ENCODE results near the gene OXGR1.

Gene OXGR1

DNA sequence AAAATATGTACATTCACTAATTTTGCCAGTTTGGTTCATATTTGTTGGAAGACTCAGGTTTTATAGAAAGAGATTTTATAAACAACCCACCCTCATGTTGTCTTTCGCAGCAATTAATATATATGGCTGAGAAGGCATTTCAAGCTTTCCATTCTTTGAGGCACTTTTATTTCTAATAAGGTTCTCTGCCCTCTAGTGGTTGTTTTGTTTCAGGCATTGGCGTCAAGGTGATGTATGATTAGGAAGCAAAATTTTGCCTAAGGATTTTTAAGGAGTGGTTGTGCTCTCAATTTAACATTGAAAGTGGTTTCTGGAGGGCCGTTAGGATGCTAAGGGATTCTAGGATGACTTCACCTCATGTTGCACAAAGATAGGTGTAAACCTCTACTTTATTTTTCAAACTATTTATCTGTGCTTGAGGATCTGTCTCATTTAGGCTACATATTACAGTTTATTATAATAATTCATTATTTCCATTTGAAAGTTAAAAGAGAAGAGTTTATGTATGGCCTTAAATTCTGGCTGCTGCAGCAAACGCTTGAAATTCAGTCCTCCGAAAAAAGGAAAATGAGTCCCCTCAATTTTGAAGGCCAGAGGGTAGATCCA lies 35.9 kb downstream of the OXGR1 start:
- no peak for DNase-seq

DNA sequence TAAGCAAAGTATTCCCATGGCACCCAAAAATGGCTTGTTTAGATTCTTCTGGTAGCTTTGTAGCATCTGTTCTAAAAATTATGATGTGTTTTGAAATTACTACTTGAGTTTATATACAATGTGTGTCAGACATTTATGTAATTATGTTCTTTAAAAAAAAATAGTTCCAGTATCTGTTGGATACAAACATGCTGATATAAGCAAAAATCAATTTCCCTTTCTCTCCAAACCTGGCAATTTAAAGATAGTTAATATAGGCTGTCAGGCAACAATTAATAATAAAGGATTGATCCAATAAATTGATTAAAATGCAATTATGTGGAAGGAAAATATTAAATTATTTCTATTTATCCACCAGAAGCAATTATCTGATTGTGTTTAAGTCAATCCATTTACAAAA lies 41.7 kb downstream of the OXGR1 start:
- no peak for DNase-seq

DNA sequence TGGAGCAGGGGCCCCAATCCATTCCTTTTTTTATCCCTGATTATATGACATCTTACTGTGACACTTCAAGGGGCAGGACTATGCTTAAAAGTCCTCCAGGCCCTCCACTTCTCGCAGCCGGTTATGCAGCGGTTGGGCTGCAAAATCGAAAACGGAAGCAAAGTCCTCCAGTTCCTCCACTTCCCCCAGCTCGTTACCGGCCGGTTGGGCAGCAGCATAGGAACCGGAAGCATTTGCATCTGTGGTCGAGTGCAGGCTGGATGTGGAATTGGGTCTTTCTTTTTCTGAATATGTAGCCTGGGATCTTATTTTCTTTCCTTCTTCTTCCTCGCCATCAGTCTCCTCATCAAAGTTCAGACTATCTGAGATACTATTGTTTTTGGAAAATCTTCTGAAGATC lies 46.1 kb downstream of the OXGR1 start:
- no peak for DNase-seq

DNA sequence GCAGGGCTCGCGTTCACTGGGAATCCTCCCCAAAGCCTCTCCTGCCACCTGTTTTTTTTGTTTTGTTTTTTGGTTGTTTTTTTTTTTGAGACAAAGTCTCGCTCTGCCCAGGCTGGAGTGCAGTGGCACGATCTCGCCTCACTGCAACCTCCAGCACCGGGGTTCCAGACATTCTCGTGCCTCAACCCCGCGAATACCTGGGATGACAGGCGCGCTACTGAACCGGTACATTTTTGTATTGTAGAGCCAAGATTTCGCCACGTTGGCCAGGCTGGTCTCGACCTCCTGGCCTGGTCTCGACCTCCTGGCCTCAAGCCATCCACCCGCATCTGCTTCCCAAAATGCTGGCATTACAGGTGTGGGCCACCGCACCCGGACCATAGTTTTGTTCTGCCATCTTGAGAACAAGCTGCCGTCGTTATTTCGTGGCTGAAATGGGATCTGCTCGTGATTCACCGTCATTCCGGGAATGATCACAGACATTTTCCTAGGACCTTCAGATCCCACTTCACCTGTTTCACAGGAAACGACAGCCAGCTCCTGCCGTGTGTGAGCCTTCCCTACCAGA lies 46.8 kb downstream of the OXGR1 start:
- DNase-seq: no peak

DNA sequence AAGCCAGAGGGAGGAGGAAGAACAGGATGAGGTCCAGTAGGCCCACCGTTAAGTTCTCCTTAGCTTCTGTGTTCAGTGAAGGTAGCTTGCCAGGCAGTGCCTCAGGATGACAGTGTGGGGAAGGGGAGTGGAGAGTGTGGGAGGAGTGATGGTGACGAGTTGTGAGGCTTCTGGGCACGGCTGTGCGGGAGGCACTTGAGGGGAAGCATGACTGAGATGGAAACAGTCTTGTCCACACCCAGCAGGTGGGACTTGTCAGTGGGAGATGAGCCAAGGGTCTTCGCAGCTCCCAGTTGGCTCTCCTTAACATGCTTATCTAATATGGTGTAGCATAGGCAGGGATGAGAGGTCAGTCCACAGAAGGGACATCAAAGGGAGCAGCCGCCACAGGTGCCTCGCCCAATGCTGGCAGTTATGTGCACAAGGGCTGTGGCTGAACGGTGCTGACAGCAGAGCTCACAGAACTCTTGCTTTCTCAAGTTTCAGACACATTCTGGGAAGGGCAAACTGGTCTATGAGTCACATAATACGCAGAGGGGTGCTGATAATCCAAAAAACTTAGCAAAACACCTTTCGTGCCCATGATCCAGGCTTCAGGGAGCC lies 47.5 kb downstream of the OXGR1 start:
- DNase-seq: no peak

DNA sequence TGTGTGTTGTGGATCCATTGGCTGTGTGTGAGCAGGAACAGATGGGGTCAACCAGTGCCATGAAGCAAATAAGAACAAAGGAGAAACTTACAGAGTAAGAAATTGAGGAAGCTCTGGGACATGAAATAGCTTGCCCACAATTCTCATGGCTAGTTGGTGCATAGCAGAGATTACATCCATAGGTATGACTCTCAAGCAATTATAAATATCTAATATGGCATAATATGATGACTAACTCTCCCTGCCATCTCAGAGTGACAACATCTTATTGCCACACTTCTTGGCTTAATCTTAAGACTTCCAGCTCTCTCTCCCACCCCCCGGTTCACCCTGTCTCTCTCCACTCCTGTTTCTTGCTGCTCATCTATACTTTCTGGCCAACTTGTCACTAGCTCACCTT lies 53.3 kb downstream of the OXGR1 start:
- no peak for DNase-seq

DNA sequence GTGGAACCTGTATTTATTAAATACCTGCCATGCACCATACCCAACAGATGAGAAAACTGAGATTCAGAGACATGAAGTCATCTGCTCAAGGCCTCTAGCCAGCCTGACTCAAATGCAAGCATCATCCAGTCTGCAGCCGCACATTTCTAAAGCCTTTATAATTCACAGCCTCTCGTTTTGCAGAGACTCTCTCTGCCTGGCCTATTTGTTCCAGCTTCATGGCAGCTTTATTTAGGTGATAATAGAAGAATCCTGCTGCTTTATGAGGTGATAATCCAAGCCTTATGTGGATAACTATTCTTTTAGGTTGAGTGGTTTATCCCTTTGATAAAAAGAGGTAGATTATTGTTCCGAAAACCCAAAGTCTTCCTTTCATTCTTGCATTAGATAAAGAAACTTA lies 58.4 kb downstream of the OXGR1 start:
- no peak for DNase-seq
